ENCODE data around the gene TCF4. TPM values are rescaled to one million over a fixed set of nuclear protein-coding genes. Genes with fewer than 3 reads are reported as not detected.

TCF4 gene
- total and polyA plus RNA-seq, 2 donors (not counting 1 experiment from before 2014, with no cell fraction given), result 68.5 to 353 TPM

GRCh38 chr18:55500316-55501086 is 87.5 kb downstream of the TCF4 start:
- intact Hi-C loops (cut with micrococcal nuclease), result no loop called here
- no peak overlapping the region for H3K27ac ChIP-seq (ENCODE audit: low read length in 2 of 2)
- ChIA-PET POLR2A (no interaction called here), CTCF (no interaction called here)
- peaks cover 0 to 3% of the 10 kb centered on the region in 2 donors for H3K4me1 ChIP-seq (ENCODE audit: control insufficient read depth in 2 of 2, insufficient read depth in 2 of 2, low read length in 2 of 2)
- no peak overlapping the region for H2AFZ ChIP-seq (ENCODE audit: insufficient read depth, low read depth, low read length, poor library complexity, severe bottlenecking)
- H3K9me3 ChIP-seq (ENCODE audit: control extremely low read depth in 1 of 3, control insufficient read depth in 2 of 3, insufficient read depth in 1 of 3, low read length in 2 of 3), result no peaks in the 10 kb centered on the region
- Mint-ChIP-seq H3K4me1 (peaks cover 16% of the 10 kb centered on the region), H3K4me3 (no peak overlapping the region), H3K27me3 (peaks cover 3% of the 10 kb centered on the region), H3K9me3 (ENCODE audit: insufficient read depth) (no peaks in the 10 kb centered on the region), H3K27ac (no peak overlapping the region)
- no peaks in the 10 kb centered on the region for H4K20me1 ChIP-seq (ENCODE audit: control insufficient read depth, insufficient read depth, low read length, poor library complexity, severe bottlenecking)
- H3K27me3 ChIP-seq (replicated peaks in 1 of 4; ENCODE audit: control extremely low read depth in 1 of 4, control insufficient read depth in 3 of 4, insufficient read depth in 4 of 4, low read length in 3 of 4), result no peaks in the 10 kb centered on the region
- no peak overlapping the region for H3K4me2 ChIP-seq (replicated peaks; ENCODE audit: low read depth, low read length, poor library complexity, severe bottlenecking)
- peaks cover 25% of the 10 kb centered on the region for H3K79me2 ChIP-seq (ENCODE audit: control insufficient read depth, insufficient read depth, low read length)
- DNase-seq (no peak), ATAC-seq (ENCODE audit: low read depth) (no peak)
- peaks cover 0 to 2% of the 10 kb centered on the region in 2 experiments for H3K36me3 ChIP-seq (replicated peaks in 1 of 2; ENCODE audit: control extremely low read depth in 1 of 2, control insufficient read depth in 1 of 2, extremely low read depth in 1 of 2, insufficient read depth in 2 of 2, low read length in 1 of 2)
- TF ChIP-seq, protein P1, sequence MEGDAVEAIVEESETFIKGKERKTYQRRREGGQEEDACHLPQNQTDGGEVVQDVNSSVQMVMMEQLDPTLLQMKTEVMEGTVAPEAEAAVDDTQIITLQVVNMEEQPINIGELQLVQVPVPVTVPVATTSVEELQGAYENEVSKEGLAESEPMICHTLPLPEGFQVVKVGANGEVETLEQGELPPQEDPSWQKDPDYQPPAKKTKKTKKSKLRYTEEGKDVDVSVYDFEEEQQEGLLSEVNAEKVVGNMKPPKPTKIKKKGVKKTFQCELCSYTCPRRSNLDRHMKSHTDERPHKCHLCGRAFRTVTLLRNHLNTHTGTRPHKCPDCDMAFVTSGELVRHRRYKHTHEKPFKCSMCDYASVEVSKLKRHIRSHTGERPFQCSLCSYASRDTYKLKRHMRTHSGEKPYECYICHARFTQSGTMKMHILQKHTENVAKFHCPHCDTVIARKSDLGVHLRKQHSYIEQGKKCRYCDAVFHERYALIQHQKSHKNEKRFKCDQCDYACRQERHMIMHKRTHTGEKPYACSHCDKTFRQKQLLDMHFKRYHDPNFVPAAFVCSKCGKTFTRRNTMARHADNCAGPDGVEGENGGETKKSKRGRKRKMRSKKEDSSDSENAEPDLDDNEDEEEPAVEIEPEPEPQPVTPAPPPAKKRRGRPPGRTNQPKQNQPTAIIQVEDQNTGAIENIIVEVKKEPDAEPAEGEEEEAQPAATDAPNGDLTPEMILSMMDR (IDR thresholded peaks at IDR 0.05), result no peak
- no peak for TF ChIP-seq EZH2 (IDR thresholded peaks at IDR 0.05; ENCODE audit: borderline replicate concordance, insufficient read depth, low read depth, low read length, poor library complexity, severe bottlenecking)
- no peak overlapping the region for H3K4me3 ChIP-seq (ENCODE audit: control extremely low read depth in 1 of 5, extremely low read depth in 1 of 5, insufficient read depth in 1 of 5, low read depth in 2 of 5, low read length in 4 of 5)
- no CpG with 5 or more reads among the region's 4 CpGs for WGBS (ENCODE audit: insufficient coverage)
- H3K9ac ChIP-seq (ENCODE audit: low read length), result no peak overlapping the region

DNA sequence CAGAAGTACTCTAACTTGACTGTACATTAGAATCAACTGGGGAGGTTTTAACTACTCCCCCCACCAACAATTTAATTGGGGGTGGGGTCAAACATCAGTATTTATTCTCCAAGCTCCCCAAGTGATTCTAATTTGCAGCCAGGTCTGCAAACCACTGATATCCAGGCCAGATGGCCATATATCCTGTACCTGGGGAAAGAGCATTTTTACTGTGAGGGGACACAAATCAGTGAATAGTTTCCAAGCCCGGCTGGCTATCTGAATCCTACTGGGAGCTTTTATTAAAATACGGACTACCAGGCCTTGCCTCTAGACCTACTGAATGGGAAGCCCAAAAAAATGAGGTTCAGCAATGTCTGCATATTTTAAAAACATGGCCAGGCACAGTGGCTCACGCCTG is 88.5 kb downstream of the TCF4 start:
- H3K4me2 ChIP-seq (replicated peaks; ENCODE audit: low read depth, low read length, poor library complexity, severe bottlenecking), result no peak overlapping the region
- TF ChIP-seq, protein P1 (IDR thresholded peaks at IDR 0.05), result no peak
- no peak for TF ChIP-seq EZH2 (IDR thresholded peaks at IDR 0.05; ENCODE audit: borderline replicate concordance, insufficient read depth, low read depth, low read length, poor library complexity, severe bottlenecking)
- DNase-seq, result no peak
- peaks cover 0 to 3% of the 10 kb centered on the region in 2 donors for H3K4me1 ChIP-seq (ENCODE audit: control insufficient read depth in 2 of 2, insufficient read depth in 2 of 2, low read length in 2 of 2)
- Mint-ChIP-seq H3K27me3 (peaks cover 3% of the 10 kb centered on the region), H3K27ac (no peak overlapping the region), H3K9me3 (ENCODE audit: insufficient read depth) (no peaks in the 10 kb centered on the region), H3K4me3 (no peak overlapping the region), H3K4me1 (peaks cover 11% of the 10 kb centered on the region)
- no peaks in the 10 kb centered on the region for H3K27me3 ChIP-seq (replicated peaks in 1 of 4; ENCODE audit: control extremely low read depth in 1 of 4, control insufficient read depth in 3 of 4, insufficient read depth in 4 of 4, low read length in 3 of 4)
- peaks cover 27% of the 10 kb centered on the region for H3K79me2 ChIP-seq (ENCODE audit: control insufficient read depth, insufficient read depth, low read length)
- H3K27ac ChIP-seq (ENCODE audit: low read length in 2 of 2), result no peak overlapping the region
- ChIA-PET POLR2A (no interaction called here), CTCF (no interaction called here)
- intact Hi-C loops (cut with micrococcal nuclease), result no loop called here
- H3K9ac ChIP-seq (ENCODE audit: low read length), result no peak overlapping the region
- WGBS (ENCODE audit: insufficient coverage), result 94% methylated on average over 3 of the region's 3 CpGs
- H4K20me1 ChIP-seq (ENCODE audit: control insufficient read depth, insufficient read depth, low read length, poor library complexity, severe bottlenecking), result no peaks in the 10 kb centered on the region
- H3K4me3 ChIP-seq (ENCODE audit: control extremely low read depth in 1 of 5, extremely low read depth in 1 of 5, insufficient read depth in 1 of 5, low read depth in 2 of 5, low read length in 4 of 5), result no peak overlapping the region
- H3K36me3 ChIP-seq (replicated peaks in 1 of 2; ENCODE audit: control extremely low read depth in 1 of 2, control insufficient read depth in 1 of 2, extremely low read depth in 1 of 2, insufficient read depth in 2 of 2, low read length in 1 of 2), result peaks cover 0 to 2% of the 10 kb centered on the region in 2 experiments
- no peak overlapping the region for H2AFZ ChIP-seq (ENCODE audit: insufficient read depth, low read depth, low read length, poor library complexity, severe bottlenecking)
- no peak for ATAC-seq (ENCODE audit: low read depth)
- no peaks in the 10 kb centered on the region for H3K9me3 ChIP-seq (ENCODE audit: control extremely low read depth in 1 of 3, control insufficient read depth in 2 of 3, insufficient read depth in 1 of 3, low read length in 2 of 3)

Measured in B cell (primary cell).